Measurements from ENCODE around the gene NFE2L1. TPM values are rescaled to one million over a fixed set of nuclear protein-coding genes. Genes with fewer than 3 reads are reported as not detected.

The NFE2L1 gene
- total RNA-seq, 1 experiment from 2014 or later, result 91.7 TPM

DNA sequence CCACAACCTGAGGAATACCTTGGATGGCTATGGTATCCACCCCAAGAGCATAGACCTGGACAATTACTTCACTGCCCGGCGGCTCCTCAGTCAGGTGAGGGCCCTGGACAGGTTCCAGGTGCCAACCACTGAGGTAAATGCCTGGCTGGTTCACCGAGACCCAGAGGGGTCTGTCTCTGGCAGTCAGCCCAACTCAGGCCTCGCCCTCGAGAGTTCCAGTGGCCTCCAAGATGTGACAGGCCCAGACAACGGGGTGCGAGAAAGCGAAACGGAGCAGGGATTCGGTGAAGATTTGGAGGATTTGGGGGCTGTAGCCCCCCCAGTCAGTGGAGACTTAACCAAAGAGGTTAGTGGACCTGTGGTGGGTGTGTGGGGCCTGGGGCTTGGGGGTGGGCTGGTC is 3.1 kb downstream of the NFE2L1 start:
- peaks cover 76% of the 10 kb centered on the region for H3K79me2 ChIP-seq (ENCODE audit: low read depth)
- DNase-seq, result no peak
- peaks cover 19% of the 10 kb centered on the region; the same call in 1 of the 2 replicates for H3K36me3 ChIP-seq (ENCODE audit: low read depth)
- 0 out of 2 replicates have a peak overlapping the region, but pooled peaks have one; percentile 7 for H3K27ac ChIP-seq
- H3F3A ChIP-seq (ENCODE audit: insufficient read depth, low read depth), result peaks cover 11% of the 10 kb centered on the region
- no peak overlapping the region for H3K4me3 ChIP-seq
- no peaks in the 10 kb centered on the region; the same call in 1 of the 2 replicates for H3K9me2 ChIP-seq (ENCODE audit: insufficient read depth)
- no peaks in the 10 kb centered on the region for H3K9me3 ChIP-seq (ENCODE audit: insufficient read depth, low read depth)
- H3K4me2 ChIP-seq, result peak overlapping the region; percentile 87
- ChIA-PET CTCF (no interaction called here), POLR2A (ENCODE audit: unreplicated experiment) (no interaction called here)
- H4K20me1 ChIP-seq (ENCODE audit: insufficient read depth), result no peaks in the 10 kb centered on the region
- no TSS peak for BruUV-seq (replicated peaks)
- H3K4me1 ChIP-seq (replicated peaks; ENCODE audit: insufficient read depth), result peaks cover 67% of the 10 kb centered on the region
- intact Hi-C loops (cut with micrococcal nuclease; ENCODE audit: unreplicated experiment), result no loop called here
- no peaks in the 10 kb centered on the region for H3K27me3 ChIP-seq (ENCODE audit: insufficient read depth, low read depth)
- H2AFZ ChIP-seq, result no peak overlapping the region
- no peak for TF ChIP-seq EZH2 (IDR thresholded peaks at IDR 0.05; ENCODE audit: low read depth)
- no peak for TF ChIP-seq CTCF (conservative IDR thresholded peaks at IDR 0.05)

GRCh38 chr17:48051706-48052486 is 3.7 kb downstream of the NFE2L1 start:
- no peak overlapping the region for H3K27ac ChIP-seq
- BruUV-seq (replicated peaks), result no TSS peak
- ChIA-PET POLR2A (ENCODE audit: unreplicated experiment) (no interaction called here), CTCF (no interaction called here)
- no peaks in the 10 kb centered on the region for H4K20me1 ChIP-seq (ENCODE audit: insufficient read depth)
- no peak overlapping the region for H3K4me3 ChIP-seq
- peaks cover 61% of the 10 kb centered on the region for H3K4me1 ChIP-seq (replicated peaks; ENCODE audit: insufficient read depth)
- peak overlapping the region; percentile 87 for H3K4me2 ChIP-seq
- no peaks in the 10 kb centered on the region for H3K9me3 ChIP-seq (ENCODE audit: insufficient read depth, low read depth)
- no peaks in the 10 kb centered on the region; the same call in 1 of the 2 replicates for H3K9me2 ChIP-seq (ENCODE audit: insufficient read depth)
- intact Hi-C loops (cut with micrococcal nuclease; ENCODE audit: unreplicated experiment), result no loop called here
- H3F3A ChIP-seq (ENCODE audit: insufficient read depth, low read depth), result peaks cover 17% of the 10 kb centered on the region
- no peak for TF ChIP-seq EZH2 (IDR thresholded peaks at IDR 0.05; ENCODE audit: low read depth)
- peaks cover 25% of the 10 kb centered on the region; the same call in 1 of the 2 replicates for H3K36me3 ChIP-seq (ENCODE audit: low read depth)
- H3K27me3 ChIP-seq (ENCODE audit: insufficient read depth, low read depth), result no peaks in the 10 kb centered on the region
- DNase-seq, result peak; percentile 28 to 31
- H2AFZ ChIP-seq, result no peak overlapping the region
- peaks cover 70% of the 10 kb centered on the region for H3K79me2 ChIP-seq (ENCODE audit: low read depth)

GRCh38 chr17:48052956-48053757 is 5.0 kb downstream of the NFE2L1 start:
- Histone ChIP-seq H3K4me1 (replicated peaks; ENCODE audit: insufficient read depth) (peaks cover 58% of the 10 kb centered on the region), H3K79me2 (ENCODE audit: low read depth) (peaks cover 66% of the 10 kb centered on the region), H3K9me3 (ENCODE audit: insufficient read depth, low read depth) (no peaks in the 10 kb centered on the region), H3K4me3 (no peak overlapping the region), H3K36me3 (ENCODE audit: low read depth) (peaks cover 37% of the 10 kb centered on the region), H3K27ac (peak overlapping the region; percentile 13; the same call in 1 of the 2 replicates), H3K27me3 (ENCODE audit: insufficient read depth, low read depth) (no peaks in the 10 kb centered on the region), H3F3A (ENCODE audit: insufficient read depth, low read depth) (peaks cover 20% of the 10 kb centered on the region), H2AFZ (no peak overlapping the region), H4K20me1 (ENCODE audit: insufficient read depth) (no peaks in the 10 kb centered on the region), H3K9me2 (ENCODE audit: insufficient read depth) (no peaks in the 10 kb centered on the region), H3K4me2 (peak overlapping the region; percentile 87; the same call in 1 of the 2 replicates)
- ChIA-PET POLR2A (ENCODE audit: unreplicated experiment) (no interaction called here), CTCF (no interaction called here)
- no TSS peak for BruUV-seq (replicated peaks)
- TF ChIP-seq EZH2 (IDR thresholded peaks at IDR 0.05; ENCODE audit: low read depth) (no peak), CTCF (conservative IDR thresholded peaks at IDR 0.05) (no peak)
- intact Hi-C loops (cut with micrococcal nuclease; ENCODE audit: unreplicated experiment), result no loop called here
- DNase-seq, result peak in 1 of 2 experiments; percentile 12

Measured in PC-9 (cell line).